Upper lobe of left lung (tissue), 6 donors: ENCODE data around the gene BCL2. TPM values are rescaled to one million over a fixed set of nuclear protein-coding genes. Genes with fewer than 3 reads are reported as not detected.

Experiments used
- ATAC-seq, 2 donors: fragments of 200-7000 bp; cut with Tn5 transposase; one replicate each; pipeline ENCODE4 v1.9.1; 2022; ENCODE audit warnings: mild to moderate bottlenecking in 2 of 2, moderate library complexity in 2 of 2; ENCODE audit not compliant: low FRiP score in 2 of 2
- DNase-seq, 2 donors: peaks; one replicate each; pipeline ENCODE4 v3.0.0-alpha.2; 2019 to 2020
- H3K27ac ChIP-seq, 4 donors: fragments of 200-600 bp; sonication (generic); one replicate each; pipeline ENCODE4 v1.5.1; 2016 to 2019
- H3K27me3 ChIP-seq, 4 donors: fragments of 200-600 bp; sonication (generic); one replicate each; pipeline ENCODE4 v1.5.1; 2017 to 2019
- H3K36me3 ChIP-seq, 4 donors: fragments of 200-600 bp; sonication (generic); one replicate each; pipeline ENCODE4 v1.5.1; 2016 to 2019
- H3K4me1 ChIP-seq, 4 donors: fragments of 200-600 bp; sonication (generic); one replicate each; pipeline ENCODE4 v1.5.1; 2018 to 2019
- H3K4me3 ChIP-seq, 4 donors: fragments of 200-600 bp; sonication (generic); one replicate each; pipeline ENCODE4 v1.5.1; 2017 to 2019; ENCODE audit warnings: mild to moderate bottlenecking in 2 of 4, moderate library complexity in 1 of 4
- H3K9me3 ChIP-seq, 4 donors: fragments of 200-600 bp; sonication (generic); one replicate each; pipeline ENCODE4 v1.5.1; 2018 to 2019
- CTCF ChIP-seq, 6 experiments: fragments of 450-650 bp in 4 of 6; fragments of 200-600 bp in 2 of 6; sonication (generic) in 2 of 6; IDR thresholded peaks; one replicate each; pipeline ENCODE4 v1.5.1; 2016 to 2019; ENCODE audit warnings: antibody characterized with exemption in 6 of 6
- EP300 ChIP-seq, 4 donors: sonication (generic); formaldehyde crosslinking; IDR thresholded peaks; one replicate each; pipeline ENCODE4 v1.5.1; 2017; ENCODE audit warnings: antibody characterized with exemption in 4 of 4, control low read depth in 2 of 4
- POLR2A ChIP-seq, 4 donors: fragments of 450-650 bp; IDR thresholded peaks; one replicate each; pipeline ENCODE4 v1.5.1; 2016 to 2017; ENCODE audit warnings: antibody characterized with exemption in 4 of 4, mild to moderate bottlenecking in 2 of 4
- POLR2AphosphoS5 ChIP-seq, 2 donors: sonication (generic); formaldehyde crosslinking; IDR thresholded peaks; one replicate each; pipeline ENCODE4 v1.5.1; 2017; ENCODE audit warnings: antibody characterized with exemption in 2 of 2
- WGBS, 2 donors: methylation state at CpG; one replicate each; pipeline ENCODE4 v1.1.5; 2017 to 2018; 5-methylcytosine and 5-hydroxymethylcytosine counted together
- total RNA-seq, 6 donors: library from RNA; depleted of rRNA in 4 of 6; stranded (reverse); fragments of >200 nt in 4 of 6; gene quantifications; one replicate each; pipeline versions ENCODE4 v1.1.0 to v1.2.1, GENCODE V29; 2016 to 2021
- donor health status: DM: no; HTN: no; CAD: no; lungs with moderate emphysema.
- donor health status: DM: no; HTN: yes; CAD: no; lungs with severe emphysema.

Gene BCL2
- total RNA-seq, 6 donors from 2014 or later, result 5.9 to 19.9 (median 11.4) TPM

- Histone ChIP-seq H3K9me3 (no peaks in the 10 kb centered on the region), H3K4me1 (peaks cover 7 to 9% (median 8%) of the 10 kb centered on the region in 4 donors), H3K27me3 (no peaks in the 10 kb centered on the region), H3K27ac (no peak overlapping the region), H3K36me3 (no peaks in the 10 kb centered on the region), H3K4me3 (no peak overlapping the region)
- no peak for DNase-seq
- ATAC-seq, result no peak
- TF ChIP-seq EP300 (IDR thresholded peaks at IDR 0.05) (no peak), POLR2A (IDR thresholded peaks at IDR 0.05) (no peak)
- WGBS, 2 donors, result 87 to 92% methylated on average over 4 of the region's 4 CpGs
These were observed 48.4 kb downstream of the BCL2 start for GRCh38 chr18:63271148-63271547.

GRCh38 chr18:63267975-63268721 lies 51.4 kb downstream of the BCL2 start:
- no peak overlapping the region for H3K27ac ChIP-seq
- H3K27me3 ChIP-seq, result no peaks in the 10 kb centered on the region
- ATAC-seq, result no peak
- no peak for DNase-seq
- no peak for TF ChIP-seq CTCF (IDR thresholded peaks at IDR 0.05)
- no peak for TF ChIP-seq POLR2AphosphoS5 (IDR thresholded peaks at IDR 0.05)
- no peak for TF ChIP-seq EP300 (IDR thresholded peaks at IDR 0.05)
- no peak overlapping the region for H3K4me3 ChIP-seq
- H3K36me3 ChIP-seq, result no peaks in the 10 kb centered on the region
- peaks cover 7 to 12% (median 9%) of the 10 kb centered on the region in 4 donors for H3K4me1 ChIP-seq
- WGBS, 2 donors, result 77 to 85% methylated on average over 8 of the region's 8 CpGs
- no peaks in the 10 kb centered on the region for H3K9me3 ChIP-seq

DNA sequence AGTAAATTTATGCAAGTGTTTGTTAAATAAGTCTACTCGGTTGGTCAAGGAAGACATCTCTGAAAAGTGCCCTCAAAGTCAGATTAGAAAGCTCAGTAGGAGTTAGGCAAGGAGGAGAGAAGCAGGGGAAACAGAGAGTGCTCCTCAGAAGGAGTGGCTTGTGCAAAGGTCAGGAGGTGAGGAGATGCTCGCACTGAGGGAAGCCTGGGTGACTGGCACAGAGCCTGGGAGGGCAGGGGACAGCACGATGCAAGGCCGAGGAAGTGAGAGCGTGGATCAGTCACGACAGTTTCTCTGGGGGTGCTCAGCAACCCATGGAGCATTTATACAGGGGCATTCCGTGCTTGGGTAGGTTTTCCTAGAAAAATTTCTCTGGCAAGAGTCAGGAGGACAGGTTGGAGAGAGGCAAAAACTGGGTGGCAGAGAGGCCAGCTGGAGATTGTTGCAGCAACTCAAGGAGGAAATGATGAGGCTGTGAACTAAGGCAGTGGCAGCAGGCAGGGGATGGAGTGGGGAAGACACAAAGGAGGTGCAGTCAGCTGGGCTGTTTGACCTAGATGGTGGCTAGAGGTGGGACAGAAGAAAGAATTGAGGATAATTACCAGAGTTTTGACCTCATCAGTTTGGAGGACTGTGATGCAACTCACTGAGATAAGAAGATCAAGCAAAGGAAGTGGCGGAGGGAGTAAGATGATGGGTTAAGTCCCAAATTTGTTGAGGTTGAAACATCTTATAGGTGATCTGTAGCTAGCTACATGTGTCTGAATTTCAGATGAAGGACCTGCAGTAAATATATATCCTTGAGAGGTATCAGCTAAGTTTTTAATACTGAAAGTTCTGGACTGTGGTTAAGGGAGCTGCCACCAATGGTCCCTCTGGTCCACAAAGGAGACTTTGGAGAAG lies 52.4 kb downstream of the BCL2 start:
- ATAC-seq (peak; percentile 29 to 34), DNase-seq (no peak)
- Histone ChIP-seq H3K9me3 (no peaks in the 10 kb centered on the region), H3K27ac (no peak overlapping the region), H3K27me3 (no peaks in the 10 kb centered on the region), H3K4me1 (peaks cover 7 to 19% (median 10%) of the 10 kb centered on the region in 4 donors), H3K36me3 (no peaks in the 10 kb centered on the region), H3K4me3 (no peak overlapping the region)
- 63 to 81% methylated on average over 8 of the region's 8 CpGs for WGBS, 2 donors
- TF ChIP-seq POLR2AphosphoS5 (IDR thresholded peaks at IDR 0.05), result no peak
- TF ChIP-seq EP300 (IDR thresholded peaks at IDR 0.05), result no peak
- TF ChIP-seq POLR2A (IDR thresholded peaks at IDR 0.05), result no peak
- no peak for TF ChIP-seq CTCF (IDR thresholded peaks at IDR 0.05)

GRCh38 chr18:63265326-63265725 lies 54.2 kb downstream of the BCL2 start:
- ATAC-seq, result no peak
- peaks cover 0 to 19% (median 7%) of the 10 kb centered on the region in 4 donors for H3K4me1 ChIP-seq
- H3K9me3 ChIP-seq, result no peaks in the 10 kb centered on the region
- no peak overlapping the region for H3K4me3 ChIP-seq
- no peaks in the 10 kb centered on the region for H3K27me3 ChIP-seq
- H3K27ac ChIP-seq, result no peak overlapping the region
- TF ChIP-seq CTCF (IDR thresholded peaks at IDR 0.05), result no peak
- no peak for TF ChIP-seq POLR2AphosphoS5 (IDR thresholded peaks at IDR 0.05)
- TF ChIP-seq EP300 (IDR thresholded peaks at IDR 0.05), result no peak
- no peak for TF ChIP-seq POLR2A (IDR thresholded peaks at IDR 0.05)
- WGBS, 2 donors, result 84 to 89% methylated on average over 3 of the region's 3 CpGs
- no peaks in the 10 kb centered on the region for H3K36me3 ChIP-seq
- no peak for DNase-seq

DNA sequence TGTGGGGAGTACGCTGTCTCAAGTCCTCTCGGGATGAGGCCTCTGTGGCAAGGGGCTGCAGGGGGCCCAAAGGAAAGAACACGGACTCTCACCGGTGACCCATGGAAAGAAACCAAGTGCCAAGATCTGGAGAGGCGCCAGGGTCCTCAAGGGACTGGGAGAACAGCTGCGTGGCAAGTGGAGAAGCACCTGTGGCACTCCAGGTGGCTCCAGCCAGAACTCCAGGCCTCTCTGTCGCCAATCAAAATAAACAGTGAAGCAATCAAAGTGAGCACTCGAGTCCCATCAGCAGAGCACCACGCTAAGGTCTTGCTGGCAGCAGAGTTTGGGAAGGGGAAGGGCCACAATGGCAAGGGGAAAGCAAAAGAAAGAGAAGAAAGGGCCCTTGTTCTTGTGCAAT lies 54.7 kb downstream of the BCL2 start:
- Histone ChIP-seq H3K27ac (no peak overlapping the region), H3K27me3 (no peaks in the 10 kb centered on the region), H3K4me3 (no peak overlapping the region), H3K9me3 (no peaks in the 10 kb centered on the region), H3K4me1 (peaks cover 0 to 19% (median 7%) of the 10 kb centered on the region in 4 donors), H3K36me3 (no peaks in the 10 kb centered on the region)
- WGBS, 2 donors, result 69 to 81% methylated on average over 9 of the region's 9 CpGs
- TF ChIP-seq POLR2A (IDR thresholded peaks at IDR 0.05) (no peak), EP300 (IDR thresholded peaks at IDR 0.05) (no peak), CTCF (IDR thresholded peaks at IDR 0.05) (no peak), POLR2AphosphoS5 (IDR thresholded peaks at IDR 0.05) (peak in 1 of 2 donors; percentile 23)
- ATAC-seq (no peak), DNase-seq (peak in 1 of 2 donors; percentile 78)
